HFF-Myc (cell line): ENCODE data around the gene STARD13.

Experiments used
- DNase-seq: peaks from one replicate; pipeline ENCODE4 v3.0.0-alpha.2; 2011; ENCODE audit warnings: low read depth; ENCODE audit errors: extremely low read depth
- H3K4me3 ChIP-seq: replicated peaks from 2 replicates; pipeline ENCODE4 v1.5.1; 2011; ENCODE audit warnings: low read depth, mild to moderate bottlenecking, control low read depth, low read length
- CTCF ChIP-seq: IDR thresholded peaks from 2 replicates; pipeline ENCODE4 v1.5.1; 2012; ENCODE audit warnings: mild to moderate bottlenecking, low read depth, low read length, control low read depth; ENCODE audit errors: missing control alignments

STARD13 gene

DNA sequence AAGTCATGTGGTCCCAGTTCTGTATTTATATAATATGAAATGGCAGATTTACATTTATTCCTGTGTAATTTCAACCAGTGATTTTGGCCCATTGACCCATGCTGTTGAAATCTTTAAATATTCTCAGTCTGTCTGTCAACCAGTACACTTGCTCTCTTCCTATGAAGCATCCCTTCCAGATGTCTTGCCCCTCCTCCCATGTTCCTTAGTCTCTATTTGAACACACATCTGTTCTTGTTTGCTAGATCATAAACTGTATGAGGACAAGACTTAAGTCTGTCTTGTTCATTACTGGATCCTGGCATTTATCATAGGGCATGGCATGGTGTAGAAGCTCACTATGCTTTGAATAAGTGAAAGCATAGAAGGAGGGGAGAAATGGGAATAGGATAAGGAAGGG lies 34.9 kb downstream of the STARD13 start:
- DNase-seq = no peak
- no peak overlapping the region for H3K4me3 ChIP-seq
- TF ChIP-seq CTCF = no peak

DNA sequence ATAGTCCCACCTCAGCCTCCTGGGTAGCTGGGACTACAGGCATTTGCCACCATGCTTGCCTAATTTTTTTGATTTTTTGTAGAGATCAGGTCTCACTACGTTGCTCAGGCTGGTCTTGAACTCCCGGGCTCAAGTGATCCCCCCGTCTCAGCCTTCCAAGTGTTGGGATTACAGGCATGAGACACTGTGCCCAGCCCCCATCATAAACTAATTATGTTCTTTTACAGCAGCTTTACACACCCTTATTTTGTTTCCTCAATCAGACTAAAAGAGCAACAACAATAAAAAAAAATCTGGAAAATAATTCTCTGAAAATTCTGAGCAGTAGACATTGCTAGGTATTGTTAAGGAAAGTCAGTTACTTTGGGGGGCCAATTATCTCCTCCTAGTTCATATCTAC lies 35.7 kb downstream of the STARD13 start:
- no peak for DNase-seq
- TF ChIP-seq CTCF = no peak
- no peak overlapping the region for H3K4me3 ChIP-seq

DNA sequence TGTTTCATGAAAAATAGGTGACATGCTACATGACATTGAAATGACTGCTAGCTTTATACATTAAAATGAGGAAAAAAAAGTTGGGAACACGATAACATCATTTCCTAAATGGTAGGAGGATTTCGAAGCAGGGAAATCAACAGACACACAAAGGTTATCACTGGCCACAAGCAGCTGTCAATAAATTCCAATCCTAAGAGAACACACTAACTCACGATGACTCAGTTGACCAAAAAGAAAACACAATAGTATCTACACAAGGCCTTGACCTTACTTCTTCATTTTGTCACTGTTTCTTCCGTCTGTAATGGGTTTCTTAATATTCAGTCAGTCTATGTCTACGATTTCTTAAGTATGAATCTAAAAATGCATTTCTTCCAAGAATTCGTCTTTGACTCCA lies 36.5 kb downstream of the STARD13 start:
- no peak overlapping the region for H3K4me3 ChIP-seq
- DNase-seq = no peak
- no peak for TF ChIP-seq CTCF

GRCh38 chr13:33245505-33246158 lies 39.9 kb downstream of the STARD13 start:
- no peak overlapping the region for H3K4me3 ChIP-seq
- DNase-seq = no peak
- TF ChIP-seq CTCF = no peak

- TF ChIP-seq CTCF = no peak
- DNase-seq = no peak
- no peak overlapping the region for H3K4me3 ChIP-seq
Observed at GRCh38 chr13:33244907-33245287, 40.7 kb downstream of the STARD13 start.

GRCh38 chr13:33244210-33244906 lies 41.2 kb downstream of the STARD13 start:
- no peak overlapping the region for H3K4me3 ChIP-seq
- TF ChIP-seq CTCF = no peak
- no peak for DNase-seq
